ENCODE results near the gene HTR1B.

GRCh38 chr6:77445214-77445613 lies 18.1 kb downstream of the HTR1B start:
- no peak for TF ChIP-seq EZH2 (IDR thresholded peaks at IDR 0.05)
- no peak for TF ChIP-seq POLR2AphosphoS5 (IDR thresholded peaks at IDR 0.05; ENCODE audit: borderline replicate concordance, low read depth, low read length)

Measured in SK-N-MC (cell line).